Activated naive CD4-positive, alpha-beta T cell treated with Interleukin-2 at 50 U/mL for 16 hours (primary cell): ENCODE results near the gene PARVA.

Experiments used
- DNase-seq: peaks from one replicate; pipeline ENCODE4 v3.0.0-alpha.2; 2020

Gene PARVA

GRCh38 chr11:12408156-12408770 is 30.9 kb downstream of the PARVA start:
- DNase-seq, result no peak

- no peak for DNase-seq
These were observed 32.2 kb downstream of the PARVA start for GRCh38 chr11:12409621-12410005.

GRCh38 chr11:12410006-12410728 is 32.8 kb downstream of the PARVA start:
- DNase-seq, result no peak

GRCh38 chr11:12411393-12411792 is 34.0 kb downstream of the PARVA start:
- no peak for DNase-seq

- DNase-seq, result no peak
These were observed 34.7 kb downstream of the PARVA start for GRCh38 chr11:12411806-12412727.

GRCh38 chr11:12413141-12414052 is 36.0 kb downstream of the PARVA start:
- DNase-seq, result no peak

- no peak for DNase-seq
These were observed 37.2 kb downstream of the PARVA start for GRCh38 chr11:12414611-12415010.

- DNase-seq, result no peak
These were observed 38.1 kb downstream of the PARVA start for GRCh38 chr11:12415342-12415966.

- no peak for DNase-seq
These were observed 39.2 kb downstream of the PARVA start for GRCh38 chr11:12416552-12416951.

- no peak for DNase-seq
These were observed 40.6 kb downstream of the PARVA start for GRCh38 chr11:12417691-12418611.

- no peak for DNase-seq
These were observed 42.7 kb downstream of the PARVA start for GRCh38 chr11:12420040-12420439.

GRCh38 chr11:12420706-12421105 is 43.3 kb downstream of the PARVA start:
- no peak for DNase-seq

- DNase-seq, result no peak
These were observed 44.0 kb downstream of the PARVA start for GRCh38 chr11:12421386-12421785.

- DNase-seq, result no peak
These were observed 48.8 kb downstream of the PARVA start for GRCh38 chr11:12426176-12426575.

GRCh38 chr11:12429155-12429554 is 51.8 kb downstream of the PARVA start:
- DNase-seq, result no peak

GRCh38 chr11:12430351-12430750 is 53.0 kb downstream of the PARVA start:
- no peak for DNase-seq

- no peak for DNase-seq
These were observed 53.7 kb downstream of the PARVA start for GRCh38 chr11:12430954-12431595.

- no peak for DNase-seq
These were observed 55.1 kb downstream of the PARVA start for GRCh38 chr11:12432507-12432906.

- DNase-seq, result no peak
These were observed 55.8 kb downstream of the PARVA start for GRCh38 chr11:12433121-12433520.

- DNase-seq, result no peak
These were observed 56.4 kb downstream of the PARVA start for GRCh38 chr11:12433571-12434324.
